GM18502 (cell line): Measurements from ENCODE around the gene ZNF521.
"Not testable (repeated sequence)": the region's sequence is repeated elsewhere in the genome, so short reads cannot be mapped to it uniquely, and the experiment has no call there.

Experiments used
- ATAC-seq: cut with Tn5 transposase; IDR thresholded peaks from one replicate; pipeline ENCODE4 v1.9.1; 2021; ENCODE audit warnings: mild to moderate bottlenecking; ENCODE audit not compliant: unreplicated experiment, poor library complexity

Gene ZNF521

DNA sequence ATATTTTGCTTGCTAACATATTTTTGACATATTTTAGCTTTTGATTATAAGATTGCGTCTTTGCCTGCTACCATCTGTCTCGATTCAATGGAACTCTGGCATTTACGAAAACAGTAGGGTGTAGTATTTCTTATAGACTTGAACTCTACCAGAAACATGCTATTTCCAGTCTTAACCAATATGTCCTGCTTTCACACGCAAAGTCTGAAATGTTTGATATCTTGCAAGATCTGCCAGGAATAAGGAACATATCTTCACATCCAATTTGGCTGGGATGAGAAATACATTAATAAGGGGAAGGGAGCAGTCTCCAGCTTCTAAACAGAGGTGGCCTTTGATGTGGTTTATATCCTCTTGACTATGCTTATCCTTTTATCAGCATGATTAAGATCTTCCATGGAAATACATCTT, 299.4 kb downstream of the ZNF521 start:
- ATAC-seq: no peak

DNA sequence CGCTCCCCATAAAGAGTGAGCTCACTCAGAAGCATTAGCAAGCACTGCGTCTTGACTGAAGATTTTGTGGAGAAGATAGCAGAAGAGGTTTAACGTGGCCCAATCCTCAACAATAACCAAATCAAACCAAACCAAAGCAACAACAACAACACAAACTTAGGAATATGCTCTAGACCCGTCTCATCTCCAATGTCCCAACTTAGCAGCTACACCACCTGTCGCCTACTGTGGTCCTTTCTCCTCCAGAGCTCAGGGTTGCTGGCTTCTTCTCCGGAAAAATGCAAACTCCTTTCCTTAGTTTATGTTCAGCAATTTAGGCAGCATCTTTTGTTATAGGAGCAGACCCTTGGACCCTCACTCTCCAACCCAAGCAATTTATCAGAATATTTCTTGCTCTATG, 301.4 kb downstream of the ZNF521 start:
- no peak for ATAC-seq

DNA sequence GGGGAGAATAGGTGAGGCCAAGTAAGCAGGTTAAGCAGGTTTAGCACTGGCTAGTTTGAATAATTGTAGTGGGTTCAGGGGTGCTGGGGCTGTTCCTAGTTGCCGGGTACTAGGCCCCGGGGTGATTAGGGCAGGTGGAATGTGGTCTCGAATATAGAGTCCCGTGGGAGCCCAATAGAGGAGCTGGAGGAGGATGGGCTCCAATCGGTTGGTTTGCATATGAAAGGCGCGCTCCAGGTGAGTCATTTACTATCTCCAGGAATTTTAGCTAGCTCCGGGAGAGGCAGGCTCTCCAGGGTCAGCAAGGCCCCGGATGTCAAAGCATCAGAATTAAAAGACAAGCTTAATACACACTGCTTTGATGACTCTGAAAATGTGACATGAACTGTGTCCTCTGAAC, 304.0 kb downstream of the ZNF521 start:
- no peak for ATAC-seq

DNA sequence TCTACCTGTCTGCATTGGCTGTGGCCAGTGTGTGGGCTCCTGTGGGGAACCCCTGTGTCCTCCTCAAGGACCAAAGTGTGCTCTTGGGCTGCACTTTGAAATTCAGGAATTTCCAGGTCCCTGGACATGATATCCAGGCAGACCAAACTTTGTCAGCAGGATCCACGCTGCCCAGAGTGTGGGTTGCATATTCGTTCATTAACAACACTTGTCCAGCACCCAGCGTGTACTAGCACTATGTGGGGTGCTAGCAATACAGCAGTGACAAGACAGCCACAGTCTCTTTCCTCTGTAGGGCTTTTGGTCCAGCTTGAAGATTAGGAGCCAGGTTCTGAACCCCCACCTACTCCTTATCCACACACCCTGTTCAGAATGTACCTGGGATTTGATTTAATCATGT, 304.5 kb downstream of the ZNF521 start:
- no peak for ATAC-seq

DNA sequence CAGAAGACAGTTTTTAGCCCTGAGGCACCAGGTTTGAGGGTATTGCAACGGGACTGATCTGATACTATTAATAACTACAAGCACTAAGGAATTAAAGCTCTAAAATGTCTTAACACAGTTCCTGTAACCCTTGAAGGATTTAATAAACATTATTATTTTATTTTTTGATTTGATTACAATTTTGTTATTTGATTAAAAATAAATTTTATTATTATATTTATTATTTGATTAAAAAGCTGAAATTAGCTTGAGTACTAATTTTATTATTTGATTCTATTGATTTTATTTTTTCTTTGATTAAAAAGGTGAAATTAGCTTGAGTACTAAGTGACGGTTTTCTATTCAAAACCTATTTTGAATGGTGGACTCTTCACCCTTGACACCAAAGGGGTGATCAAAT, 307.3 kb downstream of the ZNF521 start:
- ATAC-seq: no peak

DNA sequence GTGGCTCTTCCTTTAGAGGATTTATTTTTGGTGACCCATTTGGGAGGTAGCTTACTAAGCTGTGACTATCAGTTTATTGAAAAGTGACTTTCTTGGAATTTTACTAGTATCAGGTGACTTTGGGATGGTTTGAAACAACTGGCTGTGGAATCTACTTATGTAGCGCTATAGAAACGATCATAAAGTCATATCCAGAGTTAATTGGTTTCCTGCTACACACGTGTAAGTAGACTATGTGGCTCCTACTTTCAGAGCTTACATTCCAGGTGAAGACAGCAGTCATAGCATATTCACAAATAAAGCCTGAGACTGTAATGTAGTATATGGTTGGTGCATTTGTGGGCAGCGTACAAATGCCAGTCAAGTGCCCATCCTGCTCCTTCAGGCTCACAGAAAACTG, 308.9 kb downstream of the ZNF521 start:
- ATAC-seq: no peak

DNA sequence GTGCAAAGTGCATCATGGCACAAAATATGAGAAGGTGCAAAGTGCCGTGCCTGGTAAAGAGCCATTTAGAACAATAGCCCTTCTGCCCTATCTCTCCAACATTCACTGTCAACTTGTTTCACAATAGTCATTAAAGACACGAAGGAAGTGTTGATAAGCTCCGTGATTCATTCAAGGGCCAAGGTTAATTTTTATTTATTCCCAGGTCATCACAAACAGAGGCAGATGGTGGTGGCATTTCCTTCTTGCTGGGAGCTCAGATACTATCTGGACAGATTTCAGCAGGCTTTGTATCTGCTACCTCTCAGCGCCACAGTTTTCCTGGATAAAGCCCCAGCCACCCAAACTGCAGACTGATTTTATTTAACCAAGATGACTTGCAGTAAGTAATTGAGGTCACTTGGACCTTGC, 309.3 kb downstream of the ZNF521 start:
- ATAC-seq: no peak

DNA sequence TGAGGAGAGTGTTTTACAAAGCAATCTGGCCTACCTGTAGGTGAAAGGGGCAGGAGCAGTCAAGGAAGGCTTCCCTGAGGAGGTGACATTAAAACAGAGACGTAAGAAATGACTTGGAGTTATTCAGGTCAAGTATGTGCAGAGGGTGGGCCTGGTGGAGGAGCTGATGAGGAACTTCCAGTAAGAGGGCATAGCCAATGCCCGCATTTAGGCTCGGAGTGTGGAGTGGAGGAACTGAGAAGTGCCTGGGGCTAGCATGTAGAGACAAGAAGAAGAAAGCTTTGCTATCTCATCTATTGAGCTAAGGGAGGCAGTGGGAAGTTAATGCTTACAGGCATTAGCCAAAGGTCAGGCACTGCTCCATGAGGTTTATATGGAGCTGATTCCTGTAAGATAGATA, 312.2 kb downstream of the ZNF521 start:
- ATAC-seq: no peak

DNA sequence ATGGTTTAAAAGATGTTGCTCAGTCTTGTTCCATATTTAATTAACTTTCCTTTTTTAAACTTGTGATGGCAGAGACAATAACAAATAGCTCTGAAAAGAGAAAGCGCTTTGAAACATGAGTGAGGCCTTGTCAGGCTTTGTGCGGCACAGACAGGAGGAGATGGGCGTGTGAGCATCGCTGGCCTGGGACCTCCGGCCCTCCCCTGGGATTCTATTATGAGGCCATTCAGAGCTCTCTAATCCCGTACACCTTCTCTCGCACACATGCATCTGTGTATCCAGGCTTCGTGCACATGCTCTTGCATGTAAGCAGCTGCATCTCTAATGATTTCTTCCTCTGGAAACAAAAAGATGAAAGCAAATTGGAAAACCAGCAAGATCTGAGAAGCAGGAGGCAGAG, 313.7 kb downstream of the ZNF521 start:
- ATAC-seq: no peak

DNA sequence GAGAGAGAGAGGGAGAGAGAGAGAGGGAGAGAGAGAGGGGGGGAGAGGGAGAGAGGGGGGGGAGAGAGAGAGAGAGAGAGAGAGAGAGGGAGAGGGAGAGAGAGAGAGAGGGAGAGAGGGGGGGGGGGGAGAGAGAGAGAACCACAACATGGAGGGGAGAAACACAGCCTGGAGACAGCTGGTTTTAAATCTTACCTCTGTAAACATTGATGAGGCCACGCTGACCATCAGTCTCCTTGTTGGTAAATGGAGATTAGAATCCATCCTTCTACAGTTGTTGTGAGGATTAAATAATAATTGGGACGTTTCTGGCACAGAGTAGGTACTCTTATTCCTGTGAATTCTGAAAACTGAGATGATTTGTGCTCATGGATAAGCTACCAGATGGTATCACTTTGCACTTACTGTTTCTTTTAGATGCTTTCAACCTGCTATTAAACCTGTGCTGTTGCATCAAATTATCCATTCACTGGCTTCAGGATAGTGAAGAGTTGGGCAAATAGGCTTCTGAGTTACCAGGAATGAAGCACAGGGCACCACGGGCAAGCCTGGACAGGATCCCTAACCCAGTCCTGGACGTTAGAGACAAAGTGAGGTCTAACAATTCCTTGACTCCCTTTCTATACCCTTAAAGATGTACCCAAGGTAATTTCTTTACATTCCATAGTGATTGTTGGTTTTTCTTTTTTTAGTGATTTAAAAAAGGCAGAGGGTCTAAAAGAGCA, 318.1 kb downstream of the ZNF521 start:
- ATAC-seq: no peak

DNA sequence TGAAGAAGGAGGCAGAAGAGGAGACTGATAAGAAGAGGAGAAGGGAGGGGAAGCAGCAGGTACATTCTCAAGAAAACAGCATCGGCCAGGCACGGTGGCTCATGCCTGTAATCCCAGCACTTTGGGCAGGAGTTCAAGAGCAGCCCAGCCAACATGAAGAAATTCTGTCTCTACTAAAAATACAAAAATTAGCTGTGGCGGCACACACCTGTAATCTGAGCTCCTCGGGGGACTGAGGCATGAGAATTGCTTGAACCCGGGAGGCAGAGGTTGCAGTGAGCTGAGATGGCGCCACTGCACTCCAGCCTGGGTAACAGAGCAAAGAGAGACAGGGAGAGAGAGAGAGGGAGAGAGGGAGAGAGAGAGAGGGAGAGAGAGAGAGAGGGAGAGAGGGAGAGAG, 318.8 kb downstream of the ZNF521 start:
- ATAC-seq: not testable (repeated sequence)

DNA sequence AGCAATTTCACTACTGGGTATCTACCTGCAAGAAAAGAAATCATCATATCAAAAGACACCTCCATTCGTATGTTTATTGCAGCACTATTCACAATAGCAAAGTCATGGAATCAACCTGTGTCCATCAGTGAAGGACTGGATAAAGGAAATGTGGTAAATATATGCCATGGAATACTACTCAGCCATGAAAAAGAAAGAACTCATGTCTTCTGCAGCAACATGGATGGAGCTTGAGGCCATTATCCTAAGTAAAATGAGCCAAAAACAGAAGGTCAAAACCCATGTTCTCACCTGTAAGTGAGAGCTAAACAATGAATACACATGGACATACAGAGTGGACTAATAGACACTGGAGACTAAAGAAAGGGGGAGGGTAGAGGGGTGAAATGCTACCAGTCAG, 322.2 kb downstream of the ZNF521 start:
- no peak for ATAC-seq

DNA sequence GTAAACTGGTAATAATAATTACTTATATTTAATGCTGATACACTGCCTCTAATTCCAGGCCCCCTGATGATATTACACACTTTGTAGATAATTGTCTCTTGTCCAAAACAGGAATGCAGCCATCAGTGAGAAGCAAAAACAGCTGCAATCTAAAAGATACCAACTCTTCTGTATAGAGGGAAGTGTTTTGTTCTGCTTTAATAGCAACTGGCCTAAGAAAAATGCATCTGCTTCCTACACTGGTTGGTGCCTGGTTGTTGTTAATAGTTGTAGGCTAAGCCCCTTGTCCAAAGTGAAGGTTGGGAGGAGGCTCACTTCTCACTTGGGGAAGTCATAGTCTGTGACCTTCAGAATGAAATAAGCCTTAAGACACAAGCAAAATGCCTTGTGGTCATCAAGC, 332.0 kb downstream of the ZNF521 start:
- no peak for ATAC-seq

DNA sequence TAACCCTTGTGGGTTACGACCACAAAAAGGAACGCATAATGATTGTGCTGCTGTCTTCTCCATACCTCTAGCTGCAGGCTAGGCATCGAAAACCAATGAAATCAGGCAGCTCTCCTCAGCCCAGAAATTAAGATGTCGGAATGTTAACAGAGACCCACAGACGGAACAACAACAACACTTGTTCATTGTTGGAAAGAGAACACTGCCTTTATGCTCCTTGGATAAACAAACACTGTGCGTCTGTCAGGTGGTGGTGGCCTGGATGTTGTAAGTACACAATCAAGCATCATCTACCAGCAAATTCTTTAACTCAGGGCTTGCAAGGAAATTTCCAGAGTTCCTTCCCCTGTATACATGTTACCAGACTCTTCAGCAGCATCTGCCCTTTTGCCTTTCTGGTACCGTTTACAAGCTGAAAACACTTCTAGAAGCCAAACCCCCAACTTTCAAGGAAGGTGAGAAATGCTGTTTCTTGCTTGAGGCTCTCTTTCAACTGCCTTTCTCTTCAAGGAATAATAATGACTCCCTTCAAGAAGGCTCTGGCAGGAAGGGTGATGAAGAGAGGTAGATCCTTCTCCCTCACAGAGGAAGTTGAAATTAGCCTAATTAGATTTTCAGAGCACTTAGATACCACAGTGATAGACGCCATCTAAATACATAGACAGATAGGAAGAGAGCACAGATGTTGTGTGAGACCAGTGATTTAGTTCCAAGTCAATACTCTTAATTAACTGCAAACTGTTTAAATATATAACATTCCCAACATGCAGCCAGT, 332.7 kb downstream of the ZNF521 start:
- no peak for ATAC-seq

DNA sequence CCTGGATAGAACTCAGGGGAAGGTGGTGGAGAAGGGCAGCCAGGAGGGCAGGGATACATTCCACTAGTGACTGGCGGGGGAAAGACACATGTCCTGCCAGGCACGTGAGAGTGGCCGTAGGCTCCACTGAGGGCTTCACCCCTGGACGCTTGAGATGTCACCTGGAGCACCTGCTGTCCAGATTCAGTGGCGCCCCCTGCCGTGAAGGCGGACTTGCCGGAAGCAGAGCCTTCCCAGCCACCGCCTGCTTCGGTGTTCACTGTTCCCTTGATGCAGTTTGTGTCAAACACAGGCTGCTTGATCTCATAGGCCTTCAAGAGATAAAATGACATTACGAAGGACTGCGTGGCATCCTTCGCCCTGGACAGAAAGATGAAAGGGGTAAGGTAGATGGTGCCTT, 335.3 kb downstream of the ZNF521 start:
- ATAC-seq: no peak

DNA sequence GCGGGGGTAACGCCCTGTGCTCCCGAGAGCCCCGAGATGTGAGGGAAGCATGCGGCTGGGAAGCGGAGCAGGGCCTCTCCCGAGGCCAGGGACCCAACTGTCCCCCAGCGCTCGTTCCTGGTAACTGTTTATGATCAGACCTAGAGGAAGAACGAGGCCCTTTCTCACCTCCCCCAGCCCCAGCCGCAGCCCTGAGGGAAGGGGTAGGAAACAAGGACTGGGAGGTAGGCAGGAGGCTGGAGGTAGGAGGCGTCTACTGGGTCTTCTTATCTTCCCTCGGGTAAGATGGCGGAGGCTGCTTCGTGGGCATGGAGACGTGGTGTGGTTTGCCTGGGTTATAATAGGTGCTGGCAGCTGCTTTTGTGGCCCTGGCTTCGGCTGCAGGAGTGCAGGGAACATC, 335.8 kb downstream of the ZNF521 start:
- ATAC-seq: no peak
